Fibroblast of lung (primary cell): Measurements from ENCODE around the gene GPC5.

Experiments used
- CTCF ChIP-seq, 2 donors: IDR thresholded peaks in 1 of 2; conservative IDR thresholded peaks in 1 of 2; 1 replicate in 1 of 2; 2 replicates in 1 of 2; pipeline ENCODE4 v1.5.1; 2011 to 2012; ENCODE audit warnings: low read length in 2 of 2, control low read depth in 1 of 2, inconsistent platforms in 1 of 2, low read depth in 1 of 2, mild to moderate bottlenecking in 1 of 2
- EZH2 ChIP-seq: IDR thresholded peaks from 2 replicates; pipeline ENCODE4 v1.5.1; 2012; ENCODE audit warnings: low read length, control low read depth, mild to moderate bottlenecking; ENCODE audit errors: missing control alignments

GRCh38 chr13:92843549-92843948 lies 1445.1 kb downstream of the GPC5 start:
- TF ChIP-seq CTCF (conservative IDR thresholded peaks at IDR 0.05 in 1 of 2, IDR thresholded peaks at IDR 0.05 in 1 of 2; ENCODE audit: low read depth in 1 of 2, low read length in 2 of 2) (no peak), EZH2 (no peak)
